H1 (cell line): ENCODE data around the gene BCL2. TPM values are rescaled to one million over a fixed set of nuclear protein-coding genes. Genes with fewer than 3 reads are reported as not detected.

Experiments
- JUN ChIP-seq: IDR thresholded peaks from 2 replicates; pipeline ENCODE4 v1.6.1; 2011; ENCODE audit warnings: low read depth, mild to moderate bottlenecking, improper control_type of control experiment, low read length
- polyA plus RNA-seq, 7 experiments: library from polyadenylated mRNA; depleted of rRNA in 3 of 7; stranded (reverse) in 5 of 7; unstranded in 2 of 7; fragments of >200 nt in 5 of 7; fragments of 200-250 nt in 2 of 7; gene quantifications; 1 replicate in 5 of 7; 2 replicates in 1 of 7; 4 replicates in 1 of 7; pipeline versions ENCODE4 v1.2.1 to v1.2.3, GENCODE V29; 2011 to 2013; ENCODE audit warnings: missing spikeins in 2 of 7, mixed read lengths in 2 of 7
- total RNA-seq: library from RNA; stranded (reverse); fragmentation: NEBNext Ultra II Directional; extraction: Animal tissue kit (Norgen Biotek cat#: 25700); gene quantifications from 2 replicates; pipeline ENCODE4 v1.2.1, GENCODE V29; 2021
- TF ChIP-seq, protein P1 (sequence below), 3 experiments: IDR thresholded peaks; 1 replicate in 2 of 3; 2 replicates in 1 of 3; pipeline versions ENCODE4 v1.5.1 to v1.6.1; 2011; ENCODE audit warnings: low read length in 3 of 3, mild to moderate bottlenecking in 3 of 3, inconsistent platforms in 2 of 3, low read depth in 1 of 3, moderate library complexity in 1 of 3; ENCODE audit not compliant: insufficient read depth in 1 of 3; ENCODE audit errors: control extremely low read depth in 1 of 3

BCL2 gene
- total and polyA plus RNA-seq, 2 of the 8 experiments (the other 6 are each of a cell fraction or from before 2014, with no cell fraction given): 0.59 to 4.5 TPM

DNA sequence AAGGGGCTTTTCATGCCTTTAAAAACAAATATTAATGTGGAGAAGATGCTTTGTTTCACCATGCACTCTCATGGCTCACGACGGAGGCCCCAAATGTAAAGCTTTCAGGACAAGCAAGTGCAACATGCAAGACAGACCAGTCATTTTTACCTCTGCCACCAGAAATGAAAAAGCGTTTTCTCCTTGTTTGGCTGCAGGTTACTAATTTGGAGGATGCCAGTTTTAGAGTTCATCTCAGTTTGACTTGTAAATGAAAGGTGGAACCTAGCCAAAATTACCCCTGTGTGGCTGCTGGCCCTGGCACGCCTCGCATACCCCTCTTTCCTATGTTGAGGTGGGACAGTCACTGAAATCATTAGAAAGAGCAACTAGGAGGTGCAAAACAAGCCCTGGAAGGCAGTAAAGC is 138.6 kb downstream of the BCL2 start (continued):
- TF ChIP-seq, protein P1, sequence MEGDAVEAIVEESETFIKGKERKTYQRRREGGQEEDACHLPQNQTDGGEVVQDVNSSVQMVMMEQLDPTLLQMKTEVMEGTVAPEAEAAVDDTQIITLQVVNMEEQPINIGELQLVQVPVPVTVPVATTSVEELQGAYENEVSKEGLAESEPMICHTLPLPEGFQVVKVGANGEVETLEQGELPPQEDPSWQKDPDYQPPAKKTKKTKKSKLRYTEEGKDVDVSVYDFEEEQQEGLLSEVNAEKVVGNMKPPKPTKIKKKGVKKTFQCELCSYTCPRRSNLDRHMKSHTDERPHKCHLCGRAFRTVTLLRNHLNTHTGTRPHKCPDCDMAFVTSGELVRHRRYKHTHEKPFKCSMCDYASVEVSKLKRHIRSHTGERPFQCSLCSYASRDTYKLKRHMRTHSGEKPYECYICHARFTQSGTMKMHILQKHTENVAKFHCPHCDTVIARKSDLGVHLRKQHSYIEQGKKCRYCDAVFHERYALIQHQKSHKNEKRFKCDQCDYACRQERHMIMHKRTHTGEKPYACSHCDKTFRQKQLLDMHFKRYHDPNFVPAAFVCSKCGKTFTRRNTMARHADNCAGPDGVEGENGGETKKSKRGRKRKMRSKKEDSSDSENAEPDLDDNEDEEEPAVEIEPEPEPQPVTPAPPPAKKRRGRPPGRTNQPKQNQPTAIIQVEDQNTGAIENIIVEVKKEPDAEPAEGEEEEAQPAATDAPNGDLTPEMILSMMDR (IDR thresholded peaks at IDR 0.05; ENCODE audit: control extremely low read depth in 1 of 3, insufficient read depth in 1 of 3, low read depth in 1 of 3, low read length in 3 of 3): no peak
- TF ChIP-seq JUN: no peak
